Uterus (tissue), 4 donors: ENCODE results near the gene EVI5L. TPM values are rescaled to one million over a fixed set of nuclear protein-coding genes. Genes with fewer than 3 reads are reported as not detected.

Experiments
- DNase-seq, 2 donors: peaks; one replicate each; pipeline ENCODE4 v3.0.0-alpha.2; 2019 to 2020
- H3K27ac ChIP-seq, 2 donors: fragments of 200-600 bp; sonication (generic); 1 replicate in 1 of 2; 2 replicates in 1 of 2; pipeline ENCODE4 v1.5.1; 2016 to 2018
- H3K27me3 ChIP-seq, 2 donors: fragments of 200-600 bp; sonication (generic); one replicate each; pipeline ENCODE4 v1.5.1; 2018 to 2019; ENCODE audit warnings: control low read depth in 1 of 2
- H3K36me3 ChIP-seq, 2 donors: fragments of 200-600 bp; sonication (generic); one replicate each; pipeline ENCODE4 v1.5.1; 2019; ENCODE audit warnings: control low read depth in 1 of 2
- H3K4me1 ChIP-seq, 2 donors: fragments of 200-600 bp; sonication (generic); one replicate each; pipeline ENCODE4 v1.5.1; 2018 to 2019; ENCODE audit warnings: control low read depth in 1 of 2
- H3K4me3 ChIP-seq, 2 donors: fragments of 200-600 bp; sonication (generic); 1 replicate in 1 of 2; 2 replicates in 1 of 2; pipeline ENCODE4 v1.5.1; 2018 to 2019; ENCODE audit warnings: mild to moderate bottlenecking in 1 of 2
- H3K9me3 ChIP-seq, 2 donors: fragments of 200-600 bp; sonication (generic); one replicate each; pipeline ENCODE4 v1.5.1; 2019; ENCODE audit warnings: control low read depth in 1 of 2
- POLR2A ChIP-seq, 2 donors: fragments of 450-650 bp; IDR thresholded peaks; one replicate each; pipeline ENCODE4 v1.6.1; 2016; ENCODE audit warnings: antibody characterized with exemption in 2 of 2, mild to moderate bottlenecking in 1 of 2, moderate library complexity in 1 of 2
- intact Hi-C: fragments of 100-400 bp; cut with DNase I; formaldehyde crosslinking; loops from one replicate; pipeline ENCODE4 v1.15.1; 2023; ENCODE audit warnings: low total_unique reads
- total RNA-seq, 4 donors: library from RNA; depleted of rRNA in 3 of 4; stranded (reverse); fragments of >200 nt in 3 of 4; gene quantifications; one replicate each; pipeline versions ENCODE4 v1.1.0 to v1.2.4, GENCODE V29; 2014 to 2023
- TF ChIP-seq, protein P1 (sequence below), 4 experiments: fragments of 200-600 bp in 2 of 4; fragments of 450-650 bp in 2 of 4; sonication (generic) in 2 of 4; IDR thresholded peaks; one replicate each; pipeline ENCODE4 v1.5.1; 2016 to 2019; ENCODE audit warnings: antibody characterized with exemption in 4 of 4, mild to moderate bottlenecking in 2 of 4, moderate library complexity in 1 of 4
- donor health status: DM: yes; HTN: yes; CAD: no.

The EVI5L gene
- total RNA-seq, 4 donors from 2014 or later = 9.1 to 14.9 (median 12.4) TPM

DNA sequence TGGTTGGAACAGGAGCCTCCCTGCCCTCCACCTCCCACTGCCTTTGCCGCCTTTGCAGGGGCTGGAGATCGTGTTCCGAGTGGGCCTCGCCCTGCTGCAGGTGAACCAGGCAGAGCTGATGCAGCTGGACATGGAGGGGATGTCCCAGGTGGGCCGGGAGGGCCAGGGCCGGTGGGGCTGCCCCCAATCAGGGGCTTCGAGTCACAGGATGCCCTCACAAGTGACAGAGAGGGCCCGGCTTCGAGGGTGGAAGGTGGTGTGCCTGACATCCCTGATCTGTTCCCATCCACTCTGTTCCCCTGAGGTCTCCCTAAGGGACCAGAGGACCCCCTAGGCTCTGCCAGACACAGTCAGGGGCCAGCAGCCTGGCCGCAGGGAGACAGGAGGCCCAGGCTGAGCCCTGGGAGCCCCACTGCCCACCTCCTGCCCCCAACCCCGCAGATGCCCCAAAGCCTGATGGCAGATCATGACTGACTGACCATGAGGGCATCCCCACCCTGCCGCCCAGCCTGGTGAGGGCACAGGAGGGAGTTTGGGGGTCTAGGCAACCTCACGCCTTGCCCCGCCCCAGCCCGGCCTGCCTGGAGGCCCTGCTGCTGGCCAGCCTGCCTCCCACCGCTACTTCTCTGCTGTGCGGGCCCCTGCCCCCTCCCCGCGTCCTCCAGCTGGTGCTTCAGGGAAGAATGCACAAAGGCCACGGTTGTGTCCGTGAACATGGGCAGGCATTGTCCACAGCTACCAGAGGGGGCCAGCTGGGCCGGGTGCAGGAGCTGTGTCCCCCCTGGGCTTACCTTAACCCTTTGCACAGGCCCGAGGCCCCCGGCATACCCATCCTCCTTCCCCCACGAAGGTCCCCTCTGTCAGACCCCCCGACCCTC is 21.8 kb downstream of the EVI5L start:
- Histone ChIP-seq H3K27me3 (no peaks in the 10 kb centered on the region), H3K9me3 (no peaks in the 10 kb centered on the region), H3K4me1 (no peaks in the 10 kb centered on the region), H3K4me3 (no peak overlapping the region), H3K36me3 (no peaks in the 10 kb centered on the region), H3K27ac (no peak overlapping the region)
- no peak for DNase-seq
- intact Hi-C loops = no loop called here
- TF ChIP-seq, protein P1, sequence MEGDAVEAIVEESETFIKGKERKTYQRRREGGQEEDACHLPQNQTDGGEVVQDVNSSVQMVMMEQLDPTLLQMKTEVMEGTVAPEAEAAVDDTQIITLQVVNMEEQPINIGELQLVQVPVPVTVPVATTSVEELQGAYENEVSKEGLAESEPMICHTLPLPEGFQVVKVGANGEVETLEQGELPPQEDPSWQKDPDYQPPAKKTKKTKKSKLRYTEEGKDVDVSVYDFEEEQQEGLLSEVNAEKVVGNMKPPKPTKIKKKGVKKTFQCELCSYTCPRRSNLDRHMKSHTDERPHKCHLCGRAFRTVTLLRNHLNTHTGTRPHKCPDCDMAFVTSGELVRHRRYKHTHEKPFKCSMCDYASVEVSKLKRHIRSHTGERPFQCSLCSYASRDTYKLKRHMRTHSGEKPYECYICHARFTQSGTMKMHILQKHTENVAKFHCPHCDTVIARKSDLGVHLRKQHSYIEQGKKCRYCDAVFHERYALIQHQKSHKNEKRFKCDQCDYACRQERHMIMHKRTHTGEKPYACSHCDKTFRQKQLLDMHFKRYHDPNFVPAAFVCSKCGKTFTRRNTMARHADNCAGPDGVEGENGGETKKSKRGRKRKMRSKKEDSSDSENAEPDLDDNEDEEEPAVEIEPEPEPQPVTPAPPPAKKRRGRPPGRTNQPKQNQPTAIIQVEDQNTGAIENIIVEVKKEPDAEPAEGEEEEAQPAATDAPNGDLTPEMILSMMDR (IDR thresholded peaks at IDR 0.05) = no peak
- no peak for TF ChIP-seq POLR2A (IDR thresholded peaks at IDR 0.05)

DNA sequence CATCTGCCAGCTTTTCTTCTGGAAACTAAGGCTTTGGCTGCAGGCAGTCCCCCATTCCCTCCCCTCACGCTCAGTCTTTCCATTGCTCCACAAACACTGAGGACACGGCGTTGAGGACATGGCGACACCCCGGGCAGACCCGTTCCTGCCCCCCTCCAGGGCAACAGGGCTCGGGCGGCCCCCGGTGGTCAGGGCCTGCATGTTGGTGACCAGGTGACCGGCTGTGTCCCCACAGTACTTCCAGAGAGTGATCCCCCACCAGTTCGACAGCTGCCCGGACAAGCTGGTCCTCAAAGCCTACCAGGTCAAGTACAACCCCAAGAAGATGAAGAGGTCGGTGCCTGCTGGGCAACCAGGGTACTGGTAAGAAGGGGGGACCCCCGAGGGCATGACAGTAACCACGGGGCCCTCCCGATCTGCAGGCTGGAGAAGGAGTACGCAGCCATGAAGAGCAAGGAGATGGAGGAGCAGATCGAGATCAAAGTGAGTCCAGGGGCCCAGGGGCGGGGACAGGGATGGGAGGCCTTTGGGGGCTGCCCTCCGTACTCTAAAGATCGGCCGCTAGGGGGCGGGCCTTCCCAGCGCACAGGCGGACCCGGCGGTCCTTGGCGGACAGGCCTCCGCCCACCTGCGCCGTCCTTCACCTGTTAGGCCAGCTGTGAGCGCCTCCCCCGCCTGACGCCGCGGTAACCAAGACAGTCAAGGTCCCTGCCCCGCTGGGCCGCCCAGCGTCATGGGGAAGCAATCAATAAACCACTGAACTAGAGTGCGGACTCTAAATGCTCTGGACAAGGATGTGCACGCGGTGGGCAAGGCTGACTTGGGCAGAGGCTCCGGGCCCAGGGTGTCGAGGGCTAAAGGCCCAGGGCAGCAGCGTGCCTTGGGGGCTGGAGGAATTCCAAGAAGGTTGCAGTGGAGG is 23.1 kb downstream of the EVI5L start:
- intact Hi-C loops = no loop called here
- Histone ChIP-seq H3K4me1 (no peaks in the 10 kb centered on the region), H3K27me3 (no peaks in the 10 kb centered on the region), H3K9me3 (no peaks in the 10 kb centered on the region), H3K36me3 (no peaks in the 10 kb centered on the region), H3K27ac (no peak overlapping the region), H3K4me3 (no peak overlapping the region)
- TF ChIP-seq, protein P1 (IDR thresholded peaks at IDR 0.05) = peak; percentile 60 to 72 (median 66)
- no peak for TF ChIP-seq POLR2A (IDR thresholded peaks at IDR 0.05)
- DNase-seq = peak; percentile 46 to 49

DNA sequence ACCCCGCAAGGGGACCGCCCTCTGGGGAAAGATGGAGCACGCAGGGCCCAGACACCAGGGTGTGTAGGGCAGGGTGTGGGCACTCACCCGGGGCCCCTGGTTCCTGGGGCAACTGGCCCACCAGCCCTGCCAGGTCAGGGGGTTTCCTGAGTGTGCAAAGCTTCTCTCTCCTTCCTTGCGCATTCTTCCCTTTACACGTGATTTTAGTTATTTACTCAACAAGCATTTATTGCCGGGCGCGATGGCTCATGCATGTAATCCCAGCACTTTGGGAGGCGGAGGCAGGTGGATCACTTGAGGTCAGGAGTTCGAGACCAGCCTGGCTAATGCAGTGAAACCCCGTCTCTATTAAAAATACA is 23.7 kb downstream of the EVI5L start:
- Histone ChIP-seq H3K36me3 (no peaks in the 10 kb centered on the region), H3K27ac (no peak overlapping the region), H3K4me1 (no peaks in the 10 kb centered on the region), H3K9me3 (no peaks in the 10 kb centered on the region), H3K4me3 (no peak overlapping the region), H3K27me3 (no peaks in the 10 kb centered on the region)
- no peak for TF ChIP-seq POLR2A (IDR thresholded peaks at IDR 0.05)
- TF ChIP-seq, protein P1 (IDR thresholded peaks at IDR 0.05) = no peak
- intact Hi-C loops = no loop called here
- DNase-seq = no peak

DNA sequence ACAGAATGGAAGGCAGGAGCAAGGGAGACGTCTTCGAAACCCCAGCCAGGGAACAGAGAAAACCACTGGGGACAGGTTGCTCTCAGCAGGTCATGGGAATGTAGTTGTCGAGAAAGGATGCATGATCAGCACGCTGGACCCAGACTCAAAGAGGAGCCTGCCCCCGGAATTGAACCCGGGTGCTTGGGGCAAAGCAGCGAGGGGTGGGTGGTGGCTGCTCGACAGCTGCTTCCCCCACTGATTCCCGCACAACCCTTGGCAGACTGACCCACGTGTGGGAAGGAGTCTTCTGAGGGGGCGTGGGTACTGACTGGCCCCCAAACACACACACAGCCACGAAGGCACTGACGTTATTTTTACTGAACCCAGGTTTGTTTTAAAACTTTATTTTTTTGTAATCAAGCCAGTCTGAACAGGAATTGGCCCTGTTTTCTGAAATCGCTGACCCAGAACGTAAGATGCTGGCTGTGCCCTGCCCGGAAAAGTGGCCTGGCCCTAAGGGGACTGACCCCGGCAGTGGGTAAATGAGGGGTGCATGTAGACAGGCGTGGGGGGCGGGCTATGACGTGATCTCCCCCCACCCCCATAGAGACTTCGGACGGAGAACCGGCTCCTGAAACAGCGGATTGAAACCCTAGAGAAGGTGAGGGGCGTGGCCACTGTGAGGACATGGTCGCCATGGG is 25.5 kb downstream of the EVI5L start:
- no peak overlapping the region for H3K27ac ChIP-seq
- no peak for DNase-seq
- no peaks in the 10 kb centered on the region for H3K27me3 ChIP-seq
- intact Hi-C loops = no loop called here
- H3K36me3 ChIP-seq = no peaks in the 10 kb centered on the region
- no peak overlapping the region for H3K4me3 ChIP-seq
- H3K4me1 ChIP-seq = no peaks in the 10 kb centered on the region
- TF ChIP-seq, protein P1 (IDR thresholded peaks at IDR 0.05) = no peak
- TF ChIP-seq POLR2A (IDR thresholded peaks at IDR 0.05) = no peak
- no peaks in the 10 kb centered on the region for H3K9me3 ChIP-seq
